Suprapubic skin (tissue), 4 donors: ENCODE measurements around the gene ZDHHC17. TPM values are rescaled to one million over a fixed set of nuclear protein-coding genes. Genes with fewer than 3 reads are reported as not detected.
A peak's percentile ranks its signal among the peaks of the same experiment; 100 is the strongest.

Experiments
- DNase-seq, 2 donors: peaks; one replicate each; pipeline ENCODE4 v3.0.0-alpha.2; 2019; ENCODE audit warnings: low spot score in 2 of 2
- H3K27ac ChIP-seq: fragments of 200-600 bp; sonication (generic); one replicate; pipeline ENCODE4 v1.5.1; 2019
- H3K27me3 ChIP-seq: fragments of 200-600 bp; sonication (generic); one replicate; pipeline ENCODE4 v1.5.1; 2019
- H3K36me3 ChIP-seq: fragments of 200-600 bp; sonication (generic); one replicate; pipeline ENCODE4 v1.5.1; 2019
- H3K4me1 ChIP-seq: fragments of 200-600 bp; sonication (generic); one replicate; pipeline ENCODE4 v1.5.1; 2019
- H3K4me3 ChIP-seq: fragments of 200-600 bp; sonication (generic); one replicate; pipeline ENCODE4 v1.5.1; 2019; ENCODE audit warnings: mild to moderate bottlenecking
- H3K9me3 ChIP-seq: fragments of 200-600 bp; sonication (generic); one replicate; pipeline ENCODE4 v1.5.1; 2019
- CTCF ChIP-seq, 2 donors: fragments of 200-600 bp in 1 of 2; fragments of 450-650 bp in 1 of 2; sonication (generic) in 1 of 2; IDR thresholded peaks; one replicate each; pipeline ENCODE4 v1.5.1; 2016 to 2019; ENCODE audit warnings: antibody characterized with exemption in 2 of 2, mild to moderate bottlenecking in 1 of 2, moderate library complexity in 1 of 2
- EP300 ChIP-seq: sonication (generic); formaldehyde crosslinking; IDR thresholded peaks from one replicate; pipeline ENCODE4 v1.6.1; 2017; ENCODE audit warnings: antibody characterized with exemption
- POLR2A ChIP-seq, 2 donors: fragments of 450-650 bp; IDR thresholded peaks; one replicate each; pipeline ENCODE4 v1.6.1; 2017; ENCODE audit warnings: antibody characterized with exemption in 2 of 2, mild to moderate bottlenecking in 2 of 2, moderate library complexity in 2 of 2
- POLR2AphosphoS5 ChIP-seq, 3 donors: sonication (generic); formaldehyde crosslinking; IDR thresholded peaks; one replicate each; pipeline ENCODE4 v1.6.1; 2017; ENCODE audit warnings: antibody characterized with exemption in 3 of 3
- WGBS: methylation state at CpG from one replicate; pipeline ENCODE4 v1.1.5; 2018; 5-methylcytosine and 5-hydroxymethylcytosine counted together
- total RNA-seq, 4 donors: library from RNA; depleted of rRNA; stranded (reverse); fragments of >200 nt; gene quantifications; one replicate each; pipeline ENCODE4 v1.1.0, GENCODE V29; 2016

The ZDHHC17 gene
- total RNA-seq, 4 donors from 2014 or later = 10.5 to 54.8 (median 19.9) TPM

GRCh38 chr12:76790564-76791552 lies 26.9 kb downstream of the ZDHHC17 start:
- H3K27me3 ChIP-seq = no peaks in the 10 kb centered on the region
- DNase-seq = no peak
- TF ChIP-seq CTCF (IDR thresholded peaks at IDR 0.05) = peak; percentile 42 to 47
- TF ChIP-seq POLR2A (IDR thresholded peaks at IDR 0.05) = no peak
- TF ChIP-seq EP300 = no peak
- no peak for TF ChIP-seq POLR2AphosphoS5 (IDR thresholded peaks at IDR 0.05)
- no peaks in the 10 kb centered on the region for H3K9me3 ChIP-seq
- H3K36me3 ChIP-seq = no peaks in the 10 kb centered on the region
- H3K27ac ChIP-seq = no peak overlapping the region
- peaks cover 14% of the 10 kb centered on the region for H3K4me1 ChIP-seq
- no peak overlapping the region for H3K4me3 ChIP-seq
- WGBS = 52% methylated on average over 4 of the region's 4 CpGs

GRCh38 chr12:76792828-76793227 lies 28.9 kb downstream of the ZDHHC17 start:
- H3K4me3 ChIP-seq = no peak overlapping the region
- no peak for DNase-seq
- no peak for TF ChIP-seq CTCF (IDR thresholded peaks at IDR 0.05)
- no peak for TF ChIP-seq POLR2A (IDR thresholded peaks at IDR 0.05)
- TF ChIP-seq EP300 = no peak
- no peak for TF ChIP-seq POLR2AphosphoS5 (IDR thresholded peaks at IDR 0.05)
- no peaks in the 10 kb centered on the region for H3K9me3 ChIP-seq
- H3K27ac ChIP-seq = no peak overlapping the region
- no peaks in the 10 kb centered on the region for H3K36me3 ChIP-seq
- H3K4me1 ChIP-seq = peaks cover 14% of the 10 kb centered on the region
- WGBS = 65% methylated on average over 1 of the region's 1 CpG
- no peaks in the 10 kb centered on the region for H3K27me3 ChIP-seq

- no peak overlapping the region for H3K4me3 ChIP-seq
- TF ChIP-seq POLR2AphosphoS5 (IDR thresholded peaks at IDR 0.05) = no peak
- no peak for TF ChIP-seq POLR2A (IDR thresholded peaks at IDR 0.05)
- TF ChIP-seq CTCF (IDR thresholded peaks at IDR 0.05) = no peak
- no peak for TF ChIP-seq EP300
- DNase-seq = no peak
- H3K36me3 ChIP-seq = peaks cover 3% of the 10 kb centered on the region
- H3K9me3 ChIP-seq = peaks cover 7% of the 10 kb centered on the region
- no peak overlapping the region for H3K27ac ChIP-seq
- H3K4me1 ChIP-seq = peaks cover 5% of the 10 kb centered on the region
- no peaks in the 10 kb centered on the region for H3K27me3 ChIP-seq
- 95% methylated on average over 4 of the region's 4 CpGs for WGBS
Observed at GRCh38 chr12:76798864-76799263, 34.9 kb downstream of the ZDHHC17 start.

GRCh38 chr12:76799362-76799761 lies 35.4 kb downstream of the ZDHHC17 start:
- no peaks in the 10 kb centered on the region for H3K27me3 ChIP-seq
- no peak for DNase-seq
- 67% methylated on average over 2 of the region's 2 CpGs for WGBS
- no peak for TF ChIP-seq POLR2AphosphoS5 (IDR thresholded peaks at IDR 0.05)
- no peak for TF ChIP-seq POLR2A (IDR thresholded peaks at IDR 0.05)
- TF ChIP-seq CTCF (IDR thresholded peaks at IDR 0.05) = no peak
- no peak for TF ChIP-seq EP300
- H3K9me3 ChIP-seq = peaks cover 7% of the 10 kb centered on the region
- no peak overlapping the region for H3K4me3 ChIP-seq
- H3K36me3 ChIP-seq = peaks cover 3% of the 10 kb centered on the region
- peaks cover 5% of the 10 kb centered on the region for H3K4me1 ChIP-seq
- H3K27ac ChIP-seq = no peak overlapping the region

GRCh38 chr12:76802060-76802459 lies 38.1 kb downstream of the ZDHHC17 start:
- TF ChIP-seq EP300 (no peak), POLR2A (IDR thresholded peaks at IDR 0.05) (no peak), POLR2AphosphoS5 (IDR thresholded peaks at IDR 0.05) (no peak)
- no peak overlapping the region for H3K4me3 ChIP-seq
- H3K36me3 ChIP-seq = peaks cover 18% of the 10 kb centered on the region
- WGBS = 95% methylated on average over 3 of the region's 3 CpGs
- no peak for DNase-seq
- H3K27me3 ChIP-seq = no peaks in the 10 kb centered on the region
- peaks cover 7% of the 10 kb centered on the region for H3K9me3 ChIP-seq
- H3K27ac ChIP-seq = no peak overlapping the region
- H3K4me1 ChIP-seq = peaks cover 3% of the 10 kb centered on the region
